Neural progenitor cell (in vitro differentiated cells): ENCODE data around the gene PLCZ1. TPM values are rescaled to one million over a fixed set of nuclear protein-coding genes. Genes with fewer than 3 reads are reported as not detected.

Experiments
- DNase-seq: peaks from one replicate; pipeline ENCODE4 v3.0.0-alpha.2; 2016; ENCODE audit warnings: low spot score
- H2AFZ ChIP-seq: fragments of 200-600 bp; sonication (generic); replicated peaks from 2 replicates; pipeline ENCODE4 v1.6.1; 2016; ENCODE audit warnings: antibody characterized with exemption
- H3F3A ChIP-seq: fragments of 200-600 bp; sonication (generic); 2 replicates; pipeline ENCODE4 v1.6.1; 2016; ENCODE audit warnings: antibody characterized with exemption, low read depth
- H3K27ac ChIP-seq: fragments of 200-600 bp; sonication (generic); 2 replicates; pipeline ENCODE4 v1.5.1; 2016; ENCODE audit warnings: mild to moderate bottlenecking
- H3K27me3 ChIP-seq: fragments of 200-600 bp; sonication (generic); 2 replicates; pipeline ENCODE4 v1.6.1; 2016; ENCODE audit warnings: mild to moderate bottlenecking, moderate library complexity
- H3K36me3 ChIP-seq: fragments of 200-600 bp; sonication (generic); 2 replicates; pipeline ENCODE4 v1.5.1; 2016
- H3K4me1 ChIP-seq: fragments of 200-600 bp; sonication (generic); 2 replicates; pipeline ENCODE4 v1.6.1; 2016; ENCODE audit warnings: mixed run types
- H3K4me2 ChIP-seq: fragments of 200-600 bp; sonication (generic); 2 replicates; pipeline ENCODE4 v1.6.1; 2016
- H3K4me3 ChIP-seq: fragments of 200-600 bp; sonication (generic); 2 replicates; pipeline ENCODE4 v1.5.1; 2016
- H3K79me2 ChIP-seq: fragments of 200-600 bp; sonication (generic); 2 replicates; pipeline ENCODE4 v1.6.1; 2016; ENCODE audit warnings: low read depth
- H3K9ac ChIP-seq: fragments of 200-600 bp; sonication (generic); 2 replicates; pipeline ENCODE4 v1.6.1; 2016
- H3K9me3 ChIP-seq: fragments of 200-600 bp; sonication (generic); 2 replicates; pipeline ENCODE4 v1.5.1; 2016; ENCODE audit warnings: low read depth
- H4K20me1 ChIP-seq: fragments of 200-600 bp; sonication (generic); 2 replicates; pipeline ENCODE4 v1.6.1; 2016; ENCODE audit warnings: low read depth
- H3K27ac Mint-ChIP-seq: 3 replicates; pipeline ENCODE4 v1.8.0; 2021; ENCODE audit warnings: mixed read lengths
- H3K27me3 Mint-ChIP-seq: 2 replicates; pipeline ENCODE4 v1.8.0; 2022; ENCODE audit warnings: low read depth, mild to moderate bottlenecking, inconsistent platforms, moderate library complexity, mixed read lengths; ENCODE audit not compliant: insufficient read depth
- H3K36me3 Mint-ChIP-seq: 3 replicates; pipeline ENCODE4 v1.8.0; 2021; ENCODE audit warnings: mixed read lengths
- H3K4me1 Mint-ChIP-seq: 3 replicates; pipeline ENCODE4 v1.8.0; 2021; ENCODE audit warnings: mixed read lengths
- H3K4me3 Mint-ChIP-seq: 3 replicates; pipeline ENCODE4 v1.8.0; 2021; ENCODE audit warnings: mild to moderate bottlenecking, moderate library complexity, mixed read lengths
- H3K9me3 Mint-ChIP-seq: 3 replicates; pipeline ENCODE4 v1.8.0; 2020; ENCODE audit warnings: mixed read lengths
- CTCF ChIP-seq: fragments of 200-600 bp; sonication (generic); IDR thresholded peaks from 2 replicates; pipeline ENCODE4 v1.5.1; 2017; ENCODE audit warnings: antibody characterized with exemption, mild to moderate bottlenecking
- EZH2 ChIP-seq: fragments of 200-600 bp; sonication (generic); IDR thresholded peaks from 2 replicates; pipeline ENCODE4 v1.6.1; 2017; ENCODE audit warnings: antibody characterized with exemption, mild to moderate bottlenecking, moderate library complexity
- EZH2phosphoT487 ChIP-seq: fragments of 200-600 bp; sonication (generic); IDR thresholded peaks from 2 replicates; pipeline ENCODE4 v1.6.1; 2017; ENCODE audit warnings: antibody characterized with exemption
- total RNA-seq: library from RNA; depleted of rRNA; stranded (reverse); fragments of >200 nt; gene quantifications from 2 replicates; pipeline ENCODE4 v1.2.3, GENCODE V29; 2015; ENCODE audit warnings: low replicate concordance

PLCZ1 gene
- total RNA-seq, 1 donor from 2014 or later: not detected

GRCh38 chr12:18676141-18676540 lies 61.7 kb downstream of the PLCZ1 start:
- H3K4me1 ChIP-seq: peaks cover 23% of the 10 kb centered on the region
- H3K27me3 Mint-ChIP-seq: no peaks in the 10 kb centered on the region
- no peaks in the 10 kb centered on the region for H3K36me3 ChIP-seq
- no peaks in the 10 kb centered on the region for H4K20me1 ChIP-seq
- no peaks in the 10 kb centered on the region for H3F3A ChIP-seq
- H3K4me3 ChIP-seq: no peak overlapping the region
- H3K27ac ChIP-seq: no peak overlapping the region
- peaks cover 10% of the 10 kb centered on the region for H3K4me1 Mint-ChIP-seq
- no peak overlapping the region for H3K4me3 Mint-ChIP-seq
- no peak for DNase-seq
- H3K9ac ChIP-seq: no peak overlapping the region
- TF ChIP-seq EZH2 (no peak), CTCF (no peak), EZH2phosphoT487 (no peak)
- H3K4me2 ChIP-seq: no peak overlapping the region
- no peaks in the 10 kb centered on the region for H3K27me3 ChIP-seq
- no peak overlapping the region for H3K27ac Mint-ChIP-seq
- no peaks in the 10 kb centered on the region for H3K36me3 Mint-ChIP-seq
- H3K9me3 Mint-ChIP-seq: no peaks in the 10 kb centered on the region
- H2AFZ ChIP-seq: no peak overlapping the region
- H3K79me2 ChIP-seq: no peaks in the 10 kb centered on the region
- H3K9me3 ChIP-seq: peaks cover 5% of the 10 kb centered on the region

GRCh38 chr12:18658829-18659228 lies 79.0 kb downstream of the PLCZ1 start:
- Histone ChIP-seq H3K4me2 (peak overlapping the region; percentile 25), H3K4me3 (no peak overlapping the region), H3F3A (peaks cover 16% of the 10 kb centered on the region), H3K36me3 (no peaks in the 10 kb centered on the region), H3K9me3 (peaks cover 4% of the 10 kb centered on the region), H2AFZ (no peak overlapping the region), H3K4me1 (peaks cover 39% of the 10 kb centered on the region), H3K27me3 (no peaks in the 10 kb centered on the region), H3K9ac (no peak overlapping the region), H4K20me1 (no peaks in the 10 kb centered on the region), H3K79me2 (no peaks in the 10 kb centered on the region), H3K27ac (no peak overlapping the region)
- Mint-ChIP-seq H3K4me3 (no peak overlapping the region), H3K36me3 (peaks cover 2% of the 10 kb centered on the region), H3K4me1 (no peaks in the 10 kb centered on the region), H3K27ac (no peak overlapping the region), H3K9me3 (peaks cover 35% of the 10 kb centered on the region), H3K27me3 (peaks cover 2% of the 10 kb centered on the region)
- TF ChIP-seq EZH2phosphoT487 (no peak), EZH2 (no peak), CTCF (no peak)
- DNase-seq: no peak

- H3K27me3 Mint-ChIP-seq: peaks cover 2% of the 10 kb centered on the region
- Histone ChIP-seq H3K4me2 (peak overlapping the region; percentile 8), H3K4me3 (no peak overlapping the region), H3F3A (peaks cover 16% of the 10 kb centered on the region), H3K9ac (no peak overlapping the region), H2AFZ (no peak overlapping the region), H3K27me3 (no peaks in the 10 kb centered on the region), H3K9me3 (peaks cover 3% of the 10 kb centered on the region), H3K79me2 (no peaks in the 10 kb centered on the region), H3K27ac (no peak overlapping the region), H3K36me3 (no peaks in the 10 kb centered on the region), H3K4me1 (peaks cover 39% of the 10 kb centered on the region), H4K20me1 (no peaks in the 10 kb centered on the region)
- H3K36me3 Mint-ChIP-seq: peaks cover 2% of the 10 kb centered on the region
- no peaks in the 10 kb centered on the region for H3K4me1 Mint-ChIP-seq
- H3K4me3 Mint-ChIP-seq: no peak overlapping the region
- peaks cover 34% of the 10 kb centered on the region for H3K9me3 Mint-ChIP-seq
- DNase-seq: no peak
- TF ChIP-seq CTCF (no peak), EZH2phosphoT487 (no peak), EZH2 (no peak)
- no peak overlapping the region for H3K27ac Mint-ChIP-seq
Observed at GRCh38 chr12:18658179-18658578, 79.6 kb downstream of the PLCZ1 start.

- Mint-ChIP-seq H3K4me1 (no peaks in the 10 kb centered on the region), H3K9me3 (peaks cover 27% of the 10 kb centered on the region), H3K27ac (no peak overlapping the region), H3K36me3 (peaks cover 2% of the 10 kb centered on the region), H3K4me3 (no peak overlapping the region), H3K27me3 (peaks cover 2% of the 10 kb centered on the region)
- Histone ChIP-seq H3F3A (peaks cover 16% of the 10 kb centered on the region), H4K20me1 (no peaks in the 10 kb centered on the region), H3K27me3 (no peaks in the 10 kb centered on the region), H3K36me3 (no peaks in the 10 kb centered on the region), H3K4me1 (peaks cover 35% of the 10 kb centered on the region), H3K4me2 (no peak overlapping the region), H2AFZ (no peak overlapping the region), H3K4me3 (no peak overlapping the region), H3K79me2 (no peaks in the 10 kb centered on the region), H3K9ac (no peak overlapping the region), H3K9me3 (no peaks in the 10 kb centered on the region), H3K27ac (no peak overlapping the region)
- no peak for TF ChIP-seq CTCF
- no peak for TF ChIP-seq EZH2
- TF ChIP-seq EZH2phosphoT487: no peak
- DNase-seq: no peak
Observed at GRCh38 chr12:18655351-18655750, 82.5 kb downstream of the PLCZ1 start.
